Activated CD4-positive, alpha-beta T cell treated with anti-CD3 and anti-CD28 coated beads for 36 hours (primary cell): ENCODE results near the gene CMC1. TPM values are rescaled to one million over a fixed set of nuclear protein-coding genes. Genes with fewer than 3 reads are reported as not detected.
A peak's percentile ranks its signal among the peaks of the same experiment; 100 is the strongest.
"Not testable (repeated sequence)": the region's sequence is repeated elsewhere in the genome, so short reads cannot be mapped to it uniquely, and the experiment has no call there.

Source experiments
- ATAC-seq: fragments of 200-7000 bp; cut with Tn5 transposase; one replicate; pipeline ENCODE4 v1.10.0; 2021; ENCODE audit warnings: mild to moderate bottlenecking, moderate library complexity
- CTCF ChIA-PET: fragments of 350-600 bp; sonication (Branson Sonifier 250); formaldehyde crosslinking; loops from one replicate; lab custom pipeline; 2021; ENCODE audit warnings: antibody characterized with exemption; lab: Charles Lee
- POLR2A ChIA-PET: fragments of 350-600 bp; sonication (Branson Sonifier 250); formaldehyde crosslinking; loops from one replicate; lab custom pipeline; 2021; ENCODE audit warnings: antibody characterized with exemption, inconsistent platforms; lab: Charles Lee
- DNase-seq: peaks from one replicate; pipeline ENCODE4 v3.0.0-alpha.2; 2020
- H3K27ac Mint-ChIP-seq: one replicate; pipeline ENCODE4 v1.8.0; 2021; ENCODE audit warnings: mixed read lengths
- H3K27me3 Mint-ChIP-seq: one replicate; pipeline ENCODE4 v1.8.0; 2021; ENCODE audit warnings: mixed read lengths
- H3K36me3 Mint-ChIP-seq: one replicate; pipeline ENCODE4 v1.8.0; 2021; ENCODE audit warnings: low read depth, mixed read lengths
- H3K4me1 Mint-ChIP-seq: one replicate; pipeline ENCODE4 v1.8.0; 2021; ENCODE audit warnings: mixed read lengths
- H3K4me3 Mint-ChIP-seq: one replicate; pipeline ENCODE4 v1.8.0; 2021; ENCODE audit warnings: mild to moderate bottlenecking, moderate library complexity, mixed read lengths
- H3K9me3 Mint-ChIP-seq: one replicate; pipeline ENCODE4 v1.8.0; 2021; ENCODE audit warnings: low read depth, mixed read lengths
- intact Hi-C, 2 experiments: fragments of 100-400 bp; cut with DNase I in 1 of 2; cut with micrococcal nuclease in 1 of 2; formaldehyde crosslinking; loops; one replicate each; pipeline versions ENCODE4 v1.14.2 to v1.15.1; 2022 to 2024; cut with DNase I, micrococcal nuclease
- total RNA-seq, 2 experiments: library from RNA; stranded (reverse); gene quantifications; one replicate each; pipeline ENCODE4 v1.2.3, GENCODE V29; 2021

Gene CMC1
- 10 to 100 TPM; 21.6 to 28.3 TPM for total RNA-seq

- POLR2A ChIA-PET: no interaction called here
- H3K4me1 Mint-ChIP-seq: peaks cover 45% of the 10 kb centered on the region
- H3K27me3 Mint-ChIP-seq: no peaks in the 10 kb centered on the region
- H3K27ac Mint-ChIP-seq: peak within 1 kb of the TSS; percentile 91
- intact Hi-C loops: loop anchor here (1.0 to 5.0 kb wide), 7 partner anchors 86 to 757 kb away; partner anchors contain the start of genes AZI2 (in 2 of the 2), ZCWPW2 (in 2 of the 2) and SLC4A7 (in 1 of the 2)
- ATAC-seq: peak; percentile 97
- H3K36me3 Mint-ChIP-seq: peaks cover 9% of the 10 kb centered on the region
- DNase-seq: peak; percentile 96
- peaks cover 2% of the 10 kb centered on the region for H3K9me3 Mint-ChIP-seq
- H3K4me3 Mint-ChIP-seq: peak within 1 kb of the TSS; percentile 83
- CTCF ChIA-PET: interaction anchor here (0.7 to 1.2 kb wide), 2 partner anchors 25 to 28 kb away, joined by 3 read pairs; no protein-coding TSS in a partner anchor
Observed at GRCh38 chr3:28241221-28242160, at the start of gene CMC1. Gene CMC1 (plus strand): TSS chr3:28241619. CDS start chr3:28241794, 175 bp downstream.

DNA sequence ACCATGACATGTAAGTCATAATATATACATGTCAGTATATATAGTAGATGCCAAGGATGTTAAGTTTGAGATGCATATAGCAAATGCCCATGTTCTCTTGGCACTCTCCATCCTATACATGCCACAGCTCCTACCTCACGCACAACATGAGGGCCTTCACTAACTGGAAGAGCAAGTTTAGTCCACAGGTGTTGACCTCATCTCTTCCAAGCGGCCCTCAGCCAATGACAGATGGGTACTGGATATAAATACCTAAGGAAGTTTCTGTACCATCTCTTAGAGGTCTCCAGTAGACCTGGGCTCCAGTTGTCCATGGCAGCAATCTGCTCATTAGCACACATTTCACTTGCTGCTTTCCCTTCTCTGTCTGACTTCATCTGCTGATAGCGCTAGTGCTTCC is 43.3 kb upstream of the CMC1 start:
- intact Hi-C loops: no loop called here
- H3K9me3 Mint-ChIP-seq: no peaks in the 10 kb centered on the region
- no peak overlapping the region for H3K4me3 Mint-ChIP-seq
- H3K27ac Mint-ChIP-seq: no peak overlapping the region
- DNase-seq (no peak), ATAC-seq (no peak)
- no peaks in the 10 kb centered on the region for H3K36me3 Mint-ChIP-seq
- no peaks in the 10 kb centered on the region for H3K4me1 Mint-ChIP-seq
- ChIA-PET CTCF (interaction anchor here (0.7 kb wide), 1 partner anchor 231 kb away, joined by 3 read pairs; no protein-coding TSS in a partner anchor), POLR2A (no interaction called here)
- H3K27me3 Mint-ChIP-seq: no peaks in the 10 kb centered on the region

DNA sequence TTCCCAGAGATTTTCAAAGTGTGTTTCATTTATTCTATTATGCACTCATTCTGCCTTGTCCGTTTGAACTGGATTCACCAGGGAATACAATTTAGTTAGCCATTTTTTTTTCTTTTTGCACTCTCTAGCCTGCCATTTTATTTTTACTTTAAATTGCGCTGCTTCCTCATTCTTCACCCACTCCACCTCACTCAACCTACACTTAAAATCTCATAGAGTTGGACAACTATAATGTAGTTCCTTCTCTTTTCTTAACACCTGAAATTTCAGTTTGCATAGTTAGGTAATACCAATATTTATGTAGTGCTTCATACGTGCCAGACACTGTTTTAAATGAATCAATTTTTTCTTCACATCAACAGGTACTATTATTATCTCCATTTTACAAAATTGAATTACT is 42.4 kb upstream of the CMC1 start:
- H3K9me3 Mint-ChIP-seq: no peaks in the 10 kb centered on the region
- no peak overlapping the region for H3K4me3 Mint-ChIP-seq
- ATAC-seq: no peak
- H3K27me3 Mint-ChIP-seq: no peaks in the 10 kb centered on the region
- no peaks in the 10 kb centered on the region for H3K36me3 Mint-ChIP-seq
- DNase-seq: no peak
- ChIA-PET CTCF (interaction anchor here (0.5 to 0.7 kb wide), 2 partner anchors 126 to 232 kb away, joined by 3 read pairs; no protein-coding TSS in a partner anchor), POLR2A (no interaction called here)
- no peaks in the 10 kb centered on the region for H3K4me1 Mint-ChIP-seq
- no peak overlapping the region for H3K27ac Mint-ChIP-seq
- intact Hi-C loops: no loop called here

- POLR2A ChIA-PET, H3K27me3 Mint-ChIP-seq, DNase-seq, intact Hi-C loops, H3K4me1 Mint-ChIP-seq, H3K36me3 Mint-ChIP-seq, H3K27ac Mint-ChIP-seq, CTCF ChIA-PET, ATAC-seq, H3K4me3 Mint-ChIP-seq, H3K9me3 Mint-ChIP-seq: not testable (repeated sequence)
Observed at GRCh38 chr3:28199643-28200042, 41.8 kb upstream of the CMC1 start.

- H3K9me3 Mint-ChIP-seq, H3K36me3 Mint-ChIP-seq, ATAC-seq, H3K27ac Mint-ChIP-seq, intact Hi-C loops, CTCF ChIA-PET, H3K4me3 Mint-ChIP-seq, H3K4me1 Mint-ChIP-seq, H3K27me3 Mint-ChIP-seq: not testable (repeated sequence)
- POLR2A ChIA-PET: interaction anchor here (0.6 kb wide), 1 partner anchor 879 kb away, joined by 4 read pairs; no protein-coding TSS in a partner anchor
- DNase-seq: peak; percentile 13
Observed at GRCh38 chr3:28200366-28200848, 41.0 kb upstream of the CMC1 start.

DNA sequence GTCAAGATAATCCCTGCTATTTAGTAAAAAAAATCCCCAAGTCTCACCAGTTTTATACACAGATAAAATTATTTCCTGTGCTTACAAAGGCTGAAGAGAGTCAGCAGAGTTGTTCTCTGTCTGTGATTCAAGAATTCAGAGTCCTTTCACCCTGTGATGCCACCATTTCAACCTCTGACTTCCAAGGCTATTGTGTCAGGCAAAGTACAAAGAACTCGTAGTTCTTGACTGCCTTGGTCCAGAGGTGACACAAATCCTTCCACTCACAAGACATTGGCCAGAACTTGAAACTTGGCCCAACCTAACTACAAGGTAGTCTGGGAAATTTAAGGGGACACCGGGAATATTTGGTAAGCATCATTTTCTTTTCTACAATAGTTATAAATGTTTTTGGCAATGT is 34.9 kb upstream of the CMC1 start:
- CTCF ChIA-PET: interaction anchor here (0.6 kb wide), 1 partner anchor 73 kb away, joined by 3 read pairs; no protein-coding TSS in a partner anchor

GRCh38 chr3:28207000-28207733 is 34.3 kb upstream of the CMC1 start:
- POLR2A ChIA-PET: no interaction called here
- Mint-ChIP-seq H3K27ac (no peak overlapping the region), H3K9me3 (no peaks in the 10 kb centered on the region), H3K36me3 (no peaks in the 10 kb centered on the region), H3K27me3 (no peaks in the 10 kb centered on the region), H3K4me1 (peaks cover 18% of the 10 kb centered on the region), H3K4me3 (no peak overlapping the region)
- DNase-seq (no peak), ATAC-seq (no peak)
- CTCF ChIA-PET: interaction anchor here (0.6 kb wide), 1 partner anchor 73 kb away, joined by 3 read pairs; no protein-coding TSS in a partner anchor
- intact Hi-C loops: no loop called here

More for the DNA sequence above, 34.9 kb upstream of the CMC1 start:
- ATAC-seq (no peak), DNase-seq (no peak)
- Mint-ChIP-seq H3K4me1 (peaks cover 15% of the 10 kb centered on the region), H3K4me3 (no peak overlapping the region), H3K9me3 (no peaks in the 10 kb centered on the region), H3K27ac (no peak overlapping the region), H3K36me3 (no peaks in the 10 kb centered on the region), H3K27me3 (no peaks in the 10 kb centered on the region)
- intact Hi-C loops: no loop called here
- POLR2A ChIA-PET: no interaction called here

GRCh38 chr3:28210968-28211713 is 30.3 kb upstream of the CMC1 start:
- ATAC-seq (no peak), DNase-seq (no peak)
- intact Hi-C loops: no loop called here
- Mint-ChIP-seq H3K36me3 (peaks cover 20% of the 10 kb centered on the region), H3K27me3 (no peaks in the 10 kb centered on the region), H3K27ac (no peak overlapping the region), H3K4me1 (peaks cover 18% of the 10 kb centered on the region), H3K9me3 (peaks cover 29% of the 10 kb centered on the region), H3K4me3 (no peak overlapping the region)
- CTCF ChIA-PET: interaction anchor here (1.2 kb wide), 1 partner anchor 16 kb away, joined by 3 read pairs; no protein-coding TSS in a partner anchor
- POLR2A ChIA-PET: no interaction called here

- ChIA-PET POLR2A (no interaction called here), CTCF (interaction anchor here (0.7 to 1.4 kb wide), 3 partner anchors 29 to 501 kb away, joined by 3 read pairs; partner anchors contain the start of gene CMC1)
- Mint-ChIP-seq H3K4me3 (no peak overlapping the region), H3K9me3 (peaks cover 35% of the 10 kb centered on the region), H3K36me3 (peaks cover 20% of the 10 kb centered on the region), H3K4me1 (peaks cover 25% of the 10 kb centered on the region), H3K27ac (no peak overlapping the region), H3K27me3 (no peaks in the 10 kb centered on the region)
- intact Hi-C loops: no loop called here
- ATAC-seq (no peak), DNase-seq (no peak)
Observed at GRCh38 chr3:28212681-28213080, 28.7 kb upstream of the CMC1 start.

DNA sequence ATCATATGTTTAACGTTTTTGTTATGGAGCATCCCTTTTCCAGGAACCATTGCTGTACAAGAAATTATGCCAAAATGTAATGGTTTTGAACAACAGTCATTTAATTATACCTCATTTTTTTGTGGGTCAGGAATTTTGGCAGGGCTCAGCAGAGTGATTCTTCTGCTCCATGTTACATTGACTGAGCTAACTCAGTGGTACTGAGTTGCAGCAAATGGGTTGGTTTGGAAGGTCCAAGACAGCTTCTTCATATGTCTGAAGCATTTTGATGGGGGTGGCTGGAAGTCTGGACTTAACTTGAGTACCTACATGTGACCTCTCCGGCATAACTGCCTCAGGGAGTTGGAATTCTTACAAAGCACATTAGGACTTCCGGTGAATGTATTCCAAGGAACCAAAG is 26.0 kb upstream of the CMC1 start:
- H3K4me1 Mint-ChIP-seq: peaks cover 29% of the 10 kb centered on the region
- H3K36me3 Mint-ChIP-seq: peaks cover 22% of the 10 kb centered on the region

More for the DNA sequence above, 26.0 kb upstream of the CMC1 start:
- ChIA-PET POLR2A (no interaction called here), CTCF (no interaction called here)
- DNase-seq: no peak
- no peaks in the 10 kb centered on the region for H3K27me3 Mint-ChIP-seq
- ATAC-seq: no peak
- intact Hi-C loops: no loop called here
- no peak overlapping the region for H3K27ac Mint-ChIP-seq
- H3K9me3 Mint-ChIP-seq: peaks cover 39% of the 10 kb centered on the region
- no peak overlapping the region for H3K4me3 Mint-ChIP-seq
